Heart left ventricle (tissue), 13 donors: ENCODE measurements around the gene CGB8.

ENCODE experiments used
- CTCF ChIP-seq, 12 donors: fragments of 200-600 bp; sonication (generic) in 4 of 12; IDR thresholded peaks; one replicate each; pipeline versions ENCODE4 v1.5.0 to v1.8.0; 2018 to 2022; ENCODE audit warnings: antibody characterized with exemption in 12 of 12, mild to moderate bottlenecking in 5 of 12
- POLR2A ChIP-seq, 2 donors: fragments of 450-650 bp; IDR thresholded peaks; one replicate each; pipeline ENCODE4 v1.6.1; 2017; ENCODE audit warnings: antibody characterized with exemption in 2 of 2, mild to moderate bottlenecking in 2 of 2, moderate library complexity in 2 of 2
- donor health status: ischemic (EF 13 %, LVEDD 7.1; RV severe dilation, severe dysfunction).
- donor health status: DM: no; HTN: yes; CAD: no.
- donor health status: DM: no; HTN: no; CAD: no.
- donor health status: ischemic (EF 25% LVEDD 6.9; RV normal size, moderate dysfunction).
- donor health status: ischemic (EF 25% LVEDD 5.7; RV mildly dilated, moderate dysfunction).
- donor health status: ischemic (EF 35%, LVEDD 5.7; RV mildly dilated, moderate dysfunction).
- donor health status: nonischemic (EF 11% LVEDD 7.7; RV severe dilation, severe dysfunction).
- donor health status: DM: yes; HTN: yes; CAD: no.
- donor health status: PGD.
- donor health status: ischemic (EF 29% LVEDD 5.4; RV normal size, mild dysfunction).
- donor health status: nonischemic (EF 23%, LVEDD 6.1; RV moderate dilation, normal function).

- TF ChIP-seq CTCF (IDR thresholded peaks at IDR 0.05) (no peak), POLR2A (IDR thresholded peaks at IDR 0.05) (no peak)
Measured at GRCh38 chr19:49085868-49086232, 36.9 kb upstream of the CGB8 start.
